ENCODE results near the gene NPHS2.

DNA sequence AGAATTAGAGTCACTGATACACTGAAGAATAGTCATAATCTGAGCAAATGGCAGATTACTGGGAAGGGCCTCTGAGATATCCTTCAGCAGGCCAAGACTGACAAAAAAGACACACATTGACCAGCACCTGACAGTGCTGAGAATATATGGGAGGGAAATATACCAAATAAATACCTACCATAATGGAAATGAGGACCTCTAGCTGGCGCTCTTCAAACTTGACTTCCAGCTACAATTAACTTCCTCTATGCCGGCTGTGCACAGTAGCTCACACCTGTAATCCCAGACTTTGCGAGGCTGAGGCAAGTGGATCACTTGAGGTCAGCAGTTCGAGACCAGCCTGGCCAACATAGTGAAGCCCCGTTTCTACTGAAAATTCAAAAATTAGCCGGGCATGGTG is 69.5 kb downstream of the NPHS2 start:
- TF ChIP-seq, protein P1, sequence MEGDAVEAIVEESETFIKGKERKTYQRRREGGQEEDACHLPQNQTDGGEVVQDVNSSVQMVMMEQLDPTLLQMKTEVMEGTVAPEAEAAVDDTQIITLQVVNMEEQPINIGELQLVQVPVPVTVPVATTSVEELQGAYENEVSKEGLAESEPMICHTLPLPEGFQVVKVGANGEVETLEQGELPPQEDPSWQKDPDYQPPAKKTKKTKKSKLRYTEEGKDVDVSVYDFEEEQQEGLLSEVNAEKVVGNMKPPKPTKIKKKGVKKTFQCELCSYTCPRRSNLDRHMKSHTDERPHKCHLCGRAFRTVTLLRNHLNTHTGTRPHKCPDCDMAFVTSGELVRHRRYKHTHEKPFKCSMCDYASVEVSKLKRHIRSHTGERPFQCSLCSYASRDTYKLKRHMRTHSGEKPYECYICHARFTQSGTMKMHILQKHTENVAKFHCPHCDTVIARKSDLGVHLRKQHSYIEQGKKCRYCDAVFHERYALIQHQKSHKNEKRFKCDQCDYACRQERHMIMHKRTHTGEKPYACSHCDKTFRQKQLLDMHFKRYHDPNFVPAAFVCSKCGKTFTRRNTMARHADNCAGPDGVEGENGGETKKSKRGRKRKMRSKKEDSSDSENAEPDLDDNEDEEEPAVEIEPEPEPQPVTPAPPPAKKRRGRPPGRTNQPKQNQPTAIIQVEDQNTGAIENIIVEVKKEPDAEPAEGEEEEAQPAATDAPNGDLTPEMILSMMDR (IDR thresholded peaks at IDR 0.05; ENCODE audit: low read depth, low read length, poor library complexity, severe bottlenecking) = no peak
- TF ChIP-seq EZH2phosphoT487 (IDR thresholded peaks at IDR 0.05; ENCODE audit: borderline replicate concordance, low read length) = no peak

Measured in DOHH2 (cell line).